GM12875 (cell line): Measurements from ENCODE around the gene INAVA.
A peak's percentile ranks its signal among the peaks of the same experiment; 100 is the strongest.

Experiments used
- H3K4me3 ChIP-seq: one replicate; pipeline ENCODE4 v1.5.1; 2011; ENCODE audit warnings: low read depth, low read length, control low read depth
- CTCF ChIP-seq: IDR thresholded peaks from 2 replicates; pipeline ENCODE4 v1.5.1; 2011; ENCODE audit warnings: low read depth, mild to moderate bottlenecking, control low read depth, inconsistent platforms, low read length, moderate library complexity, borderline replicate concordance; ENCODE audit not compliant: insufficient read depth

Gene INAVA

GRCh38 chr1:200869376-200869752 lies 25.3 kb upstream of the INAVA start:
- H3K4me3 ChIP-seq: peak overlapping the region; percentile 39
- TF ChIP-seq CTCF: no peak

- peak overlapping the region; percentile 39 for H3K4me3 ChIP-seq
Measured at GRCh38 chr1:200869753-200870391, 24.8 kb upstream of the INAVA start.

GRCh38 chr1:200872446-200873115 lies 22.1 kb upstream of the INAVA start, which contains the start of gene GPR25:
GPR25 (plus strand) TSS chr1:200872981; CDS start chr1:200873038, 57 bp downstream.
- H3K4me3 ChIP-seq: peak within 1 kb of the TSS; percentile 53
- TF ChIP-seq CTCF: no peak

More at GRCh38 chr1:200869753-200870391, 24.8 kb upstream of the INAVA start:
- TF ChIP-seq CTCF: no peak

- H3K4me3 ChIP-seq: peak overlapping the region; percentile 53
- TF ChIP-seq CTCF: no peak
Measured at GRCh38 chr1:200873116-200873670, 21.5 kb upstream of the INAVA start.

- H3K4me3 ChIP-seq: peak overlapping the region; percentile 53
- TF ChIP-seq CTCF: 0 out of 2 replicates have a peak, but pooled peaks have one; percentile 3
Measured at GRCh38 chr1:200873671-200874397, 20.9 kb upstream of the INAVA start.

- no peak for TF ChIP-seq CTCF
- H3K4me3 ChIP-seq: peak overlapping the region; percentile 53
Measured at GRCh38 chr1:200874694-200875093, 20.0 kb upstream of the INAVA start.
